Measurements from ENCODE around the gene MPO. TPM values are rescaled to one million over a fixed set of nuclear protein-coding genes. Genes with fewer than 3 reads are reported as not detected.

Gene MPO
- polyA plus RNA-seq, 3 donors: 4.2 to 7.5 (median 6.0) TPM

DNA sequence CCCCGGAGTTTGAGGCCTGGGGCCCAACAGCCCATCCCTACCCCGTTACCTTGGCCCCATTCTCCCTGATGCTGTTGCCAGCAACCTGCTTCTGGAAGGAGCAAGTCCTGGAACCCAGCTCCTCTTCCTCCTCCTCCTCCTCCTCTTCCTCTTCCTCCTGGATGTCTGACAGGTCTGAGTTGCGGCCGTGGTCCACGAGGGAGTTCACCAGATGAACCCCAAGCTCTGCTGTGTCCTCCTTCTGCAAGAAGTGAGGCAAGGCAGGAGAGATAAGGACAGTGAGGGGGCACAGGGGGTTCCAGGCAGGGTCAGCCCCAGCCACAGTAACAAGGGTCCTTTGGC, 29.2 kb upstream of the MPO start:
- Histone ChIP-seq H3K27me3 (ENCODE audit: control insufficient read depth in 2 of 2, insufficient read depth in 2 of 2, low read length in 2 of 2) (no peaks in the 10 kb centered on the region), H3K9me3 (replicated peaks in 1 of 2; ENCODE audit: control insufficient read depth in 1 of 2, insufficient read depth in 1 of 2, low read length in 2 of 2) (no peaks in the 10 kb centered on the region), H3K4me2 (replicated peaks; ENCODE audit: extremely low read depth, low read length, poor library complexity, severe bottlenecking) (no peak overlapping the region), H3K36me3 (replicated peaks in 1 of 2; ENCODE audit: control insufficient read depth in 1 of 2, insufficient read depth in 2 of 2, low read length in 2 of 2) (no peaks in the 10 kb centered on the region), H3K4me1 (ENCODE audit: control insufficient read depth in 1 of 2, insufficient read depth in 2 of 2, low read length in 2 of 2) (peaks cover 25 to 32% of the 10 kb centered on the region in 2 donors), H3K27ac (ENCODE audit: low read depth in 1 of 2, low read length in 2 of 2) (no peak overlapping the region), H2AFZ (ENCODE audit: insufficient read depth, low read depth, low read length, poor library complexity, severe bottlenecking) (no peak overlapping the region), H3K79me2 (ENCODE audit: insufficient read depth, low read length) (no peaks in the 10 kb centered on the region), H4K20me1 (ENCODE audit: insufficient read depth, low read length) (no peaks in the 10 kb centered on the region), H3K9ac (ENCODE audit: insufficient read depth, low read length, poor library complexity, severe bottlenecking) (no peak overlapping the region), H3K4me3 (replicated peaks in 1 of 3; ENCODE audit: low read depth in 2 of 3, low read length in 3 of 3) (no peak overlapping the region)
- Mint-ChIP-seq H3K27ac (peak overlapping the region in 2 of 7 donors; percentile 21 to 71), H3K27me3 (ENCODE audit: low read depth in 3 of 3) (peaks cover 6 to 19% (median 16%) of the 10 kb centered on the region in 3 donors), H3K36me3 (peaks cover 0 to 4% of the 10 kb centered on the region in 2 donors), H3K4me1 (peaks cover 38% of the 10 kb centered on the region), H3K4me3 (peak overlapping the region in 1 of 2 donors; percentile 26), H3K9me3 (no peaks in the 10 kb centered on the region)
- TF ChIP-seq, protein P1, sequence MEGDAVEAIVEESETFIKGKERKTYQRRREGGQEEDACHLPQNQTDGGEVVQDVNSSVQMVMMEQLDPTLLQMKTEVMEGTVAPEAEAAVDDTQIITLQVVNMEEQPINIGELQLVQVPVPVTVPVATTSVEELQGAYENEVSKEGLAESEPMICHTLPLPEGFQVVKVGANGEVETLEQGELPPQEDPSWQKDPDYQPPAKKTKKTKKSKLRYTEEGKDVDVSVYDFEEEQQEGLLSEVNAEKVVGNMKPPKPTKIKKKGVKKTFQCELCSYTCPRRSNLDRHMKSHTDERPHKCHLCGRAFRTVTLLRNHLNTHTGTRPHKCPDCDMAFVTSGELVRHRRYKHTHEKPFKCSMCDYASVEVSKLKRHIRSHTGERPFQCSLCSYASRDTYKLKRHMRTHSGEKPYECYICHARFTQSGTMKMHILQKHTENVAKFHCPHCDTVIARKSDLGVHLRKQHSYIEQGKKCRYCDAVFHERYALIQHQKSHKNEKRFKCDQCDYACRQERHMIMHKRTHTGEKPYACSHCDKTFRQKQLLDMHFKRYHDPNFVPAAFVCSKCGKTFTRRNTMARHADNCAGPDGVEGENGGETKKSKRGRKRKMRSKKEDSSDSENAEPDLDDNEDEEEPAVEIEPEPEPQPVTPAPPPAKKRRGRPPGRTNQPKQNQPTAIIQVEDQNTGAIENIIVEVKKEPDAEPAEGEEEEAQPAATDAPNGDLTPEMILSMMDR (IDR thresholded peaks at IDR 0.05): no peak
- DNase-seq: no peak
- WGBS (ENCODE audit: insufficient coverage): 23% methylated on average over 5 of the region's 5 CpGs
- intact Hi-C loops (cut with micrococcal nuclease): loop anchor here (10.0 kb wide), 2 partner anchors 55 to 135 kb away; no protein-coding TSS in a partner anchor

DNA sequence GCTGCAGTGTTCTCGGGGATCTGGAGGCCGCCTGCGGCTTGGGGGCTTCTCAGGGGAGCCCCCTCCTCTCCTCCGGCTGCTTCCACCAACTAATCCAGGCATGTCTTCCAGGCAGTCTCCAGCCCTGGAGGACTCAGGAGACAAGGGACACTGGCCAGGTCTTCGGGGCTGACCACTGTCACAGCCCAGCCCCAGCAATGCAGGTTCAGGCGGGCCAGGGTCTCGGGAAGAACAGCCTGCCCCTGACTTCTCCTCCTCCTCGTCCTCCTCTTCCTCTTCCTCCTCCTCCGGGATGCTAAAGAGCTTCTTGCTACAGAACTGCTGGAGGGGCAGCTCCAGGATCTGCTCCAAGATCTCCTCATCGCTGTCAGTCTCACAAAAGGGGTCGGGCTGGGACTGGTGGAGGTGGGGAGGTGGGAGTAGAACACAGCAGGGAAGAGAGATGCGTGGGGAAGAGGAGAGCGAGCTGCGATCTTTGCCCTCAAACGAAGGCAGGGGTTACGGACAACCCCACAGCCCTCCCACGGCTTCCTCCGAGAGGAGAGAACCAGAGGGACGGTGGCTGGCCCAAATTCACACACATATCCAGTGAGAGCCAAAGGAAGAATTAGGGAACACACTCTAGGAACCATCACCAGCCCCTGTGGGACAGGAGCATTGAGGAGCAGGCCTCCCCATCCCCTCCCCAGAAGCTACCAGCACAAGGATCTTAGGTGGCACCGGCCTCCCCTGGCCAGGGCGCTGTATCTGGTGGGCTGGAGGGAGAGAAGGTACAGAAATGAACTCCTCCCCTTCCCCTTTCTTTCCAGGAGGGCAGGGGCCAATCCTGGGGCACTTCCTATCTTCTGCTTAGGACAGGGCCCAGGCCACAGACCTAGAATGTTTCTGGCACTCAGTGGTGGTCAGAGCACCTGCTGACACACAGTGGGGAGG, 28.5 kb upstream of the MPO start:
- Mint-ChIP-seq H3K36me3 (peaks cover 0 to 4% of the 10 kb centered on the region in 2 donors), H3K27ac (peak overlapping the region in 1 of 7 donors; percentile 22), H3K4me1 (peaks cover 42% of the 10 kb centered on the region), H3K9me3 (no peaks in the 10 kb centered on the region), H3K27me3 (ENCODE audit: low read depth in 3 of 3) (peaks cover 6 to 17% (median 12%) of the 10 kb centered on the region in 3 donors), H3K4me3 (peak overlapping the region in 1 of 2 donors; percentile 51)
- peak in 1 of 3 donors; percentile 11 for DNase-seq
- Histone ChIP-seq H3K9me3 (replicated peaks in 1 of 2; ENCODE audit: control insufficient read depth in 1 of 2, insufficient read depth in 1 of 2, low read length in 2 of 2) (no peaks in the 10 kb centered on the region), H3K27me3 (ENCODE audit: control insufficient read depth in 2 of 2, insufficient read depth in 2 of 2, low read length in 2 of 2) (no peaks in the 10 kb centered on the region), H3K9ac (ENCODE audit: insufficient read depth, low read length, poor library complexity, severe bottlenecking) (no peak overlapping the region), H2AFZ (ENCODE audit: insufficient read depth, low read depth, low read length, poor library complexity, severe bottlenecking) (no peak overlapping the region), H3K4me2 (replicated peaks; ENCODE audit: extremely low read depth, low read length, poor library complexity, severe bottlenecking) (no peak overlapping the region), H3K4me3 (replicated peaks in 1 of 3; ENCODE audit: low read depth in 2 of 3, low read length in 3 of 3) (no peak overlapping the region), H3K4me1 (ENCODE audit: control insufficient read depth in 1 of 2, insufficient read depth in 2 of 2, low read length in 2 of 2) (peaks cover 32 to 38% of the 10 kb centered on the region in 2 donors), H4K20me1 (ENCODE audit: insufficient read depth, low read length) (no peaks in the 10 kb centered on the region), H3K36me3 (replicated peaks in 1 of 2; ENCODE audit: control insufficient read depth in 1 of 2, insufficient read depth in 2 of 2, low read length in 2 of 2) (no peaks in the 10 kb centered on the region), H3K27ac (ENCODE audit: low read depth in 1 of 2, low read length in 2 of 2) (no peak overlapping the region), H3K79me2 (ENCODE audit: insufficient read depth, low read length) (peaks cover 5% of the 10 kb centered on the region)
- intact Hi-C loops (cut with micrococcal nuclease): no loop called here
- TF ChIP-seq, protein P1 (IDR thresholded peaks at IDR 0.05): no peak
- 79% methylated on average over 12 of the region's 21 CpGs for WGBS (ENCODE audit: insufficient coverage)

Measured in CD14-positive monocyte (primary cell).